Umbilical cord (tissue), 2 donors: ENCODE measurements around the gene SRRM2. TPM values are rescaled to one million over a fixed set of nuclear protein-coding genes. Genes with fewer than 3 reads are reported as not detected.

Experiments used
- DNase-seq: peaks from one replicate; pipeline ENCODE4 v3.0.0-alpha.2; 2015; ENCODE audit warnings: low spot score
- total RNA-seq: library from RNA; depleted of rRNA; stranded (reverse); fragments of >200 nt; gene quantifications from one replicate; pipeline ENCODE4 v1.2.3, GENCODE V29; 2014; ENCODE audit warnings: low replicate concordance; ENCODE audit not compliant: insufficient read depth

Gene SRRM2
- total RNA-seq, 1 donor from 2014 or later, result 123 TPM

GRCh38 chr16:2739625-2740430 lies 12.6 kb upstream of the SRRM2 start:
- DNase-seq, result no peak

- no peak for DNase-seq
Observed at GRCh38 chr16:2740476-2740875, 12.0 kb upstream of the SRRM2 start.

GRCh38 chr16:2741168-2741567 lies 11.3 kb upstream of the SRRM2 start:
- no peak for DNase-seq

- no peak for DNase-seq
Observed at GRCh38 chr16:2742323-2743006, 10.0 kb upstream of the SRRM2 start.

- no peak for DNase-seq
Observed at GRCh38 chr16:2743007-2743810, 9.2 kb upstream of the SRRM2 start.

GRCh38 chr16:2744711-2745110 lies 7.7 kb upstream of the SRRM2 start:
- no peak for DNase-seq

- no peak for DNase-seq
Observed at GRCh38 chr16:2745116-2745890, 7.1 kb upstream of the SRRM2 start.

- no peak for DNase-seq
Observed at GRCh38 chr16:2745961-2746360, 6.5 kb upstream of the SRRM2 start.

GRCh38 chr16:2748757-2749455 lies 3.5 kb upstream of the SRRM2 start:
- no peak for DNase-seq

- no peak for DNase-seq
Observed at GRCh38 chr16:2749476-2749875, 3.0 kb upstream of the SRRM2 start.

GRCh38 chr16:2749936-2750335 lies 2.5 kb upstream of the SRRM2 start:
- DNase-seq, result no peak

- DNase-seq, result no peak
Observed at GRCh38 chr16:2751577-2752034, 832 bp upstream of the SRRM2 start.

- DNase-seq, result peak; percentile 87
Observed at GRCh38 chr16:2752850-2753732, 653 bp downstream of the SRRM2 start.

GRCh38 chr16:2753733-2754020 lies 1.2 kb downstream of the SRRM2 start:
- DNase-seq, result peak; percentile 28

GRCh38 chr16:2755158-2755557 lies 2.7 kb downstream of the SRRM2 start:
- no peak for DNase-seq

- DNase-seq, result no peak
Observed at GRCh38 chr16:2756288-2757015, 4.0 kb downstream of the SRRM2 start.

GRCh38 chr16:2757344-2757743 lies 4.9 kb downstream of the SRRM2 start:
- no peak for DNase-seq

- no peak for DNase-seq
Observed at GRCh38 chr16:2761472-2761871, 9.0 kb downstream of the SRRM2 start.

GRCh38 chr16:2761886-2762583 lies 9.6 kb downstream of the SRRM2 start:
- no peak for DNase-seq
